ENCODE results near the gene C16orf74. TPM values are rescaled to one million over a fixed set of nuclear protein-coding genes. Genes with fewer than 3 reads are reported as not detected.

The C16orf74 gene
- total and polyA plus RNA-seq, 2 of the 8 experiments (the other 6 are each of a cell fraction or from before 2014, with no cell fraction given) = 7.3 to 9.3 TPM

- H4K91ac ChIP-seq (replicated peaks; ENCODE audit: insufficient read length, low read length) = no peak overlapping the region
- H4K8ac ChIP-seq (ENCODE audit: extremely low read depth, insufficient read depth, low read length) = no peak overlapping the region
- H2BK120ac ChIP-seq (replicated peaks; ENCODE audit: low read depth, low read length) = no peak overlapping the region
- ChIA-PET POLR2A (ENCODE audit: partially characterized antibody) (interaction anchor here (1.3 to 2.9 kb wide), 3 partner anchors 8 to 15 kb away, joined by 4 to 10 read pairs (median 5); no protein-coding TSS in a partner anchor), CTCF (ENCODE audit: partially characterized antibody) (interaction anchor here (1.1 to 16.9 kb wide), 3 partner anchors 8 to 53 kb away, joined by 3 to 248 read pairs (median 8); no protein-coding TSS in a partner anchor)
- H3K27ac ChIP-seq (ENCODE audit: low read depth, low read length) = no peak overlapping the region
- no peaks in the 10 kb centered on the region for H3K4me1 ChIP-seq (replicated peaks in 1 of 4; ENCODE audit: control insufficient read depth in 3 of 4, insufficient read depth in 4 of 4, low read length in 3 of 4)
- H3K36me3 ChIP-seq (ENCODE audit: control insufficient read depth in 2 of 4, insufficient read depth in 4 of 4, low read length in 3 of 4) = peaks cover 51 to 98% (median 80%) of the 10 kb centered on the region in 4 experiments
- peaks cover 10 to 34% of the 10 kb centered on the region in 2 experiments for H4K20me1 ChIP-seq (replicated peaks in 1 of 2; ENCODE audit: control insufficient read depth in 1 of 2, insufficient read depth in 2 of 2, low read length in 2 of 2)
- H3K27me3 ChIP-seq (replicated peaks in 1 of 4; ENCODE audit: control insufficient read depth in 3 of 4, extremely low read depth in 1 of 4, insufficient read depth in 3 of 4, low read length in 3 of 4) = no peaks in the 10 kb centered on the region
- H3K9ac ChIP-seq (replicated peaks in 1 of 4; ENCODE audit: extremely low read depth in 1 of 4, low read depth in 3 of 4, low read length in 3 of 4) = no peak overlapping the region
- no peak overlapping the region; the same call in 1 of the 2 replicates for H2BK5ac ChIP-seq (ENCODE audit: low read depth, low read length)
- H3K4ac ChIP-seq (replicated peaks; ENCODE audit: insufficient read length, low read depth, low read length) = no peak overlapping the region
- no peak overlapping the region for H3K14ac ChIP-seq (ENCODE audit: insufficient read length)
- no peak overlapping the region for H3K4me2 ChIP-seq (ENCODE audit: insufficient read depth in 1 of 2, low read depth in 2 of 2, low read length in 2 of 2)
- no peak overlapping the region for H4K5ac ChIP-seq (ENCODE audit: insufficient read length, low read depth, low read length)
- no peak overlapping the region for H2BK12ac ChIP-seq (ENCODE audit: low read depth, low read length)
- no peak overlapping the region for H2AFZ ChIP-seq (ENCODE audit: low read length)
- no peak overlapping the region for H3K18ac ChIP-seq (ENCODE audit: extremely low read depth, low read length)
- no peak overlapping the region for H3K56ac ChIP-seq (replicated peaks; ENCODE audit: insufficient read length, low read depth, low read length)
- H3K79me2 ChIP-seq (ENCODE audit: control insufficient read depth in 1 of 2, insufficient read depth in 2 of 2, low read length in 2 of 2) = no peaks in the 10 kb centered on the region
- H3K23ac ChIP-seq (ENCODE audit: insufficient read length) = no peak overlapping the region
- H2BK15ac ChIP-seq (ENCODE audit: low read length) = no peak overlapping the region
- H3K9me3 ChIP-seq (ENCODE audit: insufficient read depth in 2 of 2, low read depth in 1 of 2, low read length in 1 of 2) = no peaks in the 10 kb centered on the region
- DNase-seq (ENCODE audit: low read depth in 1 of 2, low spot score in 2 of 2) (no peak), FAIRE-seq (no peak)
- H3K4me3 ChIP-seq (ENCODE audit: extremely low read depth in 1 of 4, insufficient read depth in 2 of 4, low read depth in 3 of 4, low read length in 4 of 4) = no peak overlapping the region
- no peaks in the 10 kb centered on the region for H3K23me2 ChIP-seq (ENCODE audit: low read depth, low read length)
- H2AK5ac ChIP-seq (ENCODE audit: low read depth, low read length) = no peak overlapping the region
- H3K79me1 ChIP-seq (ENCODE audit: low read depth, low read length) = peaks cover 3% of the 10 kb centered on the region
- H2BK20ac ChIP-seq (ENCODE audit: low read length) = no peak overlapping the region
- 84% methylated on average over 13 of the region's 13 CpGs; no CpG with 5 or more reads in 1 of the 2 experiments for WGBS, 2 experiments (ENCODE audit: extremely low coverage in 1 of 2, insufficient coverage in 1 of 2, insufficient read length in 1 of 2, insufficient replicate concordance in 2 of 2, low coverage in 1 of 2, low lambda C conversion rate in 2 of 2, missing lambda C conversion rate in 1 of 2)
- no peak for TF ChIP-seq E2F6 (IDR thresholded peaks at IDR 0.05)
- no peak for TF ChIP-seq TCF12 (IDR thresholded peaks at IDR 0.05; ENCODE audit: low read depth, low read length)
- no peak for TF ChIP-seq POLR2A (IDR thresholded peaks at IDR 0.05; ENCODE audit: control extremely low read depth in 1 of 2, low read depth in 2 of 2, low read length in 2 of 2)
- TF ChIP-seq ATF3 (IDR thresholded peaks at IDR 0.05; ENCODE audit: insufficient read depth, low read depth, low read length) = no peak
- no peak for TF ChIP-seq MAFK (IDR thresholded peaks at IDR 0.05; ENCODE audit: low read depth, low read length)
- no peak for TF ChIP-seq HDAC6 (IDR thresholded peaks at IDR 0.05; ENCODE audit: low read depth, low read length)
- no peak for TF ChIP-seq SAP30 (IDR thresholded peaks at IDR 0.05; ENCODE audit: insufficient read depth, insufficient replicate concordance, low read length)
- TF ChIP-seq KDM4A (IDR thresholded peaks at IDR 0.05; ENCODE audit: low read depth, low read length, severe bottlenecking) = no peak
- TF ChIP-seq GTF2F1 (IDR thresholded peaks at IDR 0.05; ENCODE audit: borderline replicate concordance, low read depth, low read length) = no peak
- no peak for TF ChIP-seq SP4 (IDR thresholded peaks at IDR 0.05; ENCODE audit: low read length)
- TF ChIP-seq POLR2AphosphoS5 (IDR thresholded peaks at IDR 0.05; ENCODE audit: low read depth, low read length) = no peak
- TF ChIP-seq BCL11A (IDR thresholded peaks at IDR 0.05; ENCODE audit: low read depth in 2 of 2, low read length in 2 of 2) = no peak
- TF ChIP-seq RAD21 (IDR thresholded peaks at IDR 0.05 in 1 of 2, conservative IDR thresholded peaks at IDR 0.05 in 1 of 2; ENCODE audit: low read depth in 2 of 2, low read length in 2 of 2) = no peak
Observed at GRCh38 chr16:85665929-85666328, 85.0 kb downstream of the C16orf74 start.
